Measurements from ENCODE around the gene PKDCC.

Gene PKDCC

DNA sequence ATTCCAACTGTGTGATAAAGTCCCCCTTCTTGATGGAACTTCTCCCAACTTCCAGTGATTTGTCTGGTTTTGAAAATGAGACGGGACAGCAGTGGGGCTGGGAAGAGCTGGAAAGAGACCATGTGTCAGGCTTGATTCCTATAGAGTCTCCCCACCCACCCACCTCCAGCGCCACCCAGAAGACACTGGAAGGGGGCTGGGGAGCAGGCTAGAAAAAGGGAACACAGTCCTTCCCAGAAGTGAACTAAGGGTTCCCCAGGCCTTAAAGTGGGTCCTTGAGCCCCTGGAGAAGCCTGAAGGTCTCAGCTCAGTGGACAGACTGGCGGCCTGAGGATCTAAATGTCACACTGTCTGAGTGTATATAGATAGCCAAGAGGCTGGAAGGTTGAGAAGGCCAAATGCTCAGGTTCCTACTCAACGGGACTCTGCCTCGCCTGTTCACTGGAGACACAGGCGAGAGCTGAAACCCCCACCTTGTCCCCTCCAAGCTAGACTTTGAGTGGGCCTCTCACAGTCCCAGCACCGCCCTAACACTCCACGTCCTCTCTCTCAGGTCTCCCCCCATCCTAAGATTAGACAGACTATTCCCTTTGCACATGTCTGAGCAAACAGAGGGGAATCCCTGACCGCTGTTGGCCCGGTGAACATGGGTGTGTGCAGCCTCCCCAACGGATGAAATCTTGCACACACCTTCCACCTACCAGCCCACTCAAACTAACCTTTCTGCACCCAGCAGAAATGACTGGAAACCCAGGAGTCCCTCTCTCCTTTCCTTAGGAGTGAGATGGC lies 1.6 kb downstream of the PKDCC start:
- no peak for DNase-seq (ENCODE audit: low read depth, low spot score)

- no peak for DNase-seq (ENCODE audit: low read depth, low spot score)
These were observed 2.3 kb downstream of the PKDCC start for GRCh38 chr2:42050010-42050702.

GRCh38 chr2:42050703-42051542 lies 3.1 kb downstream of the PKDCC start:
- DNase-seq (ENCODE audit: low read depth, low spot score): no peak

DNA sequence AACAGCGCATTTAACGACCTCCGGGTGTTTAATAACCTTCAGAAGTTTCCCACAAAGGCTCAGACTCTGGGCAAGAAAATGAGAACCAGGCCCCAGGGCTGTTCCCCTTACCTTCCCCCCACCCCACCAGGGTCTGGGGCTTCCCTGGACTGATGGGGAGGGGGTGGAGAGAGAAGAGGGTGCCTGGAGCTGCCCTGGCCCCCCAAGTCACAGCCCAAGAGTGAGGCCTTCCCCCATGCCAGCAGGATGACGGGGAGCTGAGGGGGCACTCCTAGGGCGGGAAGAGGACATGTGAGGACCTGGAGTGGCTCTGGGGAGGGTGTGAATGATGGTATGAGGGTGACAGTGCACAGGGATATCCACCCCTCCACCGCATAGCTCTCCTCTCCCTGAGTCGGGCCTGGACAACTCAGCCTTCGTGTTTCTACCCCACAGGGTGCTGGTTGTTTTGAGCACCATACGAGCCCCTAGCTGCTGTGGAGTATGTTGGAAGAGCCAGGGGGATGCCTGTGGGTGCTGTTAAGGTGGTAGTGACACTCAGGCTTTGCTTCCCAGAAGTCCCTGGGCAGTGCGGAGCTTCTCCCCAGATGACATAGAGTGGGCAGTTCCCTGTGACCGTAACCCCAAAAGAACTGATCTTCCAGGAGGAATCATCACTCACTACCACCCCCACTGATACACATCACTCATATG lies 3.9 kb downstream of the PKDCC start:
- no peak for DNase-seq (ENCODE audit: low read depth, low spot score)

DNA sequence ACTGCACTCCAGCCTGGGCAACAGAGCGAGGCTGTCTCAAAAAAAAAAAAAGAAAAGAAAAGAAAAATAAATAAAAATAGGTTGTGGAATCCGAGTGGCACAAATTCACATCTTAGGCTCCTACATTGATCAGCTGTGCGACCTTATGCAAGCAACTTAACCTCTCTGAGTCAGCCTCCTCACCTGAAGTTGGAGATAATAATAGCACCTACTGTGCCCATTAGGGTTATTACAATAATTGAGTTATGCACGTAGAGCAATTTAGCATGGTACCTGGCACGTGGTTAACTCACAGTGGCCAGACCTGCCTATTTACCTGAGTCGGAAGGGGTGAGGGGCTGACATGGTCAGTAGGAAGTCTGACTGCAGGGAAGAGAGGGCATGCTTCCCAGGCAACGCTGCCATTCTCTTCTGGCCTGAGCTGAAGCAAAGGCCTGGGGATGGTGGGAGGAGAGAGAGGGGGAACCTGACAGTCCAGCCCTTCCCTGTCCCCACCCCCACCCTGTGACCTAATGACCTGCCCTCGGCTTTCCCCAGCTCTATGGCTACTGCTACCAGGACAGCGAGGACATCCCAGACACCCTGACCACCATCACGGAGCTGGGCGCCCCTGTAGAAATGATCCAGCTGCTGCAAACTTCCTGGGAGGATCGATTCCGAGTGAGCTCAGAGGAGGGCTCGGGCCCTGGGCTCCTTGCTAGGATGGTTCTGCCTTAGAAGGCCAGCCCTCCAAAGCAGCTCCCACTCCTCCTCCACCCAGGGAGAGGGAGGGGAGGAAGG lies 5.1 kb downstream of the PKDCC start:
- DNase-seq (ENCODE audit: low read depth, low spot score): no peak

DNA sequence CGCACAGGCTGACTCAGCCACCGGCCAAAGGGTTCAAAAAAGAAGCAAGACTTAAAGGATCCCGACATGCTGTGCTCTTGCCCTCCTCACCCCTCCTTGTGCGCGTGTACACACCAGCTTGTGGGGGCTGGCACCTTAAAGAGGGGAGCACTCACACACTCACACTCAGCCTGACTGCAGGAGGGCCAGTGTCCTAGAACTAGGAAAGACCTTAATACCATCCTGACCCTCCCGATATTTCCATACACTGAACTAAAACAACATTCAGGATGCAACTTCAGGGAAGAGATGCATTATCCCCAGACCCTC lies 5.6 kb downstream of the PKDCC start:
- no peak for DNase-seq (ENCODE audit: low read depth, low spot score)

DNA sequence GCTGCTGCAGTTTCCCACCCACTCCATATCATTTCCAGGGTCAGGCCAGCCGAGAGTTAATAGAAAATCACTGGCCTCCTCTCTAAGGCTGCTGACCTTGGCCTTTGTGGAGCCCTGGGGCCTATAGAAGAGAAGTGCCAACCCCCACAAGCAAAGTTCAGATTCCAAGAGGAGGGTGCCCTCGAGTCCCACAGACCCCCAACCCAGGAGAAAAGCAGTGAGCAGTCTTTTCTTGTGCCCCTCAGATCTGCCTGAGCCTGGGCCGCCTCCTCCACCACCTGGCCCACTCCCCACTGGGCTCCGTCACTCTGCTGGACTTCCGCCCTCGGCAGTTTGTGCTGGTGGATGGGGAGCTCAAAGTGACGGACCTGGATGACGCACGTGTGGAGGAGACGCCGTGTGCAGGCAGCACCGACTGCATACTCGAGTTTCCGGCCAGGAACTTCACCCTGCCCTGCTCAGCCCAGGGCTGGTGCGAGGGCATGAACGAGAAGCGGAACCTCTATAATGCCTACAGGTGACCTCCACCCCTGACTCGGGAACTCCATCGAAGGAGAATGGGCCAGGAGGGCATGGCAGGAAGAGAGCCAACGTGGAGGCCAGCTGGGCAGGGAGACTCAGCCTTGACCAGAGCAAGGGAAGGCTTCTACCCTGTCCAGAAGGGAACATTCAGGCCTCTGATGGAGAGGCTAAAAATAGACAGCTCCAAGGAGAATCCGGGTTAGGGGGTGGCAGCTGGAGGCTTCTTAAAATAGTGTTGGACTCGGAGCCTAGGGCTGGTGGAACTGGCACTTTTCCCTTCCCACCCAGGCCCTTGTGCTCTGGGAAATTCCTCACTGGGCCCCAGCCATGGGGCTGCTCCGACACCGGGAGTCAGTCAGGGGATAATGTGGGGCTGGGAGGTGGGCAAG lies 6.2 kb downstream of the PKDCC start:
- no peak for DNase-seq (ENCODE audit: low read depth, low spot score)

- DNase-seq (ENCODE audit: low read depth, low spot score): no peak
These were observed 7.1 kb downstream of the PKDCC start for GRCh38 chr2:42054714-42055430.

GRCh38 chr2:42055573-42056514 lies 8.0 kb downstream of the PKDCC start:
- DNase-seq (ENCODE audit: low read depth, low spot score): no peak

- no peak for DNase-seq (ENCODE audit: low read depth, low spot score)
These were observed 9.5 kb downstream of the PKDCC start for GRCh38 chr2:42057159-42057901.

- no peak for DNase-seq (ENCODE audit: low read depth, low spot score)
These were observed 10.2 kb downstream of the PKDCC start for GRCh38 chr2:42057902-42058450.

GRCh38 chr2:42059261-42059898 lies 11.6 kb downstream of the PKDCC start:
- DNase-seq (ENCODE audit: low read depth, low spot score): no peak

DNA sequence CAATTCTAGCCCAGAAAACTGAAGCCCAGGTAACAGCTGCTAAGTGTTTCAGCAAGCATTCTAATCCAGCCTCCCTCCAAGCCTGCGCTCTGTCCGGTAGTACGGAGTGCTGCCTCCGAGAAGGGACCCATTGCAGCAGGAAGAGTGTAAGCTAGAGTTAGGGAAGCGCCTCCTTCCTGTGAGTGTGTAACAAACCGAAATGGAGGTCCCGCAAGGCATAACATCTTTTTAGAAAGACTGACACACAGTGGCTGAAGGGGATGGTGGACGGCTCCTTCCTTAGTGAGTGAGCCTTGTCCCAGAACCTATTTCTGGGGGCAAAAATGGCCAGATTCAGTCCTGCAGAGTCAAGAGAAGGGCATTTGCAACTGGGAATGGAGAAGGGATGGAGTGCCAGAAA lies 12.2 kb downstream of the PKDCC start:
- no peak for DNase-seq (ENCODE audit: low read depth, low spot score)

GRCh38 chr2:42060718-42061619 lies 13.1 kb downstream of the PKDCC start:
- no peak for DNase-seq (ENCODE audit: low read depth, low spot score)

DNA sequence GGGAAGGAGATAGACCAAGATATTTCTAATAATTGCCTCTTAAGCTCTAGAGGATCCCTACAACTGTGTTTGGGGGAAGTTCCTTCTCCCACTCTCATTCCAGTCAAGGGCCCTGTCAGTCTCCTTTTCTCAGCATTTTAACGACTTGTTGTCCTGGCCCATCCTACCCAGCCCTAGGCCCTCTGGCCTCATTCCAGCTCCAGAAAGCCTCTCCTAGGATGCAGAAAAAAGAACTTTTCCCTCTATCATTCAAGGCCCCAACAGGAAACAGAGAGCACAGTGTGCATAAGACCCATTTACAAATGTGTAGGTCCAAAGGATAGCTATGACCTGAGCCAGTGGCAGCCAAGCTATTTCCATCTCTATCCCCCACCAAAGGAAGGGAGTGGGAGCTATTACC lies 14.0 kb downstream of the PKDCC start:
- no peak for DNase-seq (ENCODE audit: low read depth, low spot score)

All from activated CD4-positive, CD25-positive, alpha-beta regulatory T cell treated with anti-CD3 and anti-CD28 coated beads, Interleukin-2, amount 50 U/mL, for 16 hours (primary cell).